ENCODE measurements around the gene RRM2. TPM values are rescaled to one million over a fixed set of nuclear protein-coding genes. Genes with fewer than 3 reads are reported as not detected.

The RRM2 gene
- total RNA-seq, 1 donor from 2014 or later = 28.3 TPM

- Mint-ChIP-seq H3K27me3 (ENCODE audit: unreplicated experiment) (no peaks in the 10 kb centered on the region), H3K9me3 (ENCODE audit: unreplicated experiment) (no peaks in the 10 kb centered on the region), H3K4me1 (ENCODE audit: unreplicated experiment) (peaks cover 1% of the 10 kb centered on the region), H3K4me3 (ENCODE audit: unreplicated experiment) (no peak overlapping the region), H3K36me3 (ENCODE audit: unreplicated experiment) (no peaks in the 10 kb centered on the region), H3K27ac (ENCODE audit: unreplicated experiment) (no peak overlapping the region)
- DNase-seq (ENCODE audit: extremely low spot score, unreplicated experiment) = no peak
- TF ChIP-seq CTCF (IDR thresholded peaks at IDR 0.05) = no peak
Measured at GRCh38 chr2:10132596-10132995, 10.1 kb downstream of the RRM2 start.

GRCh38 chr2:10132996-10133647 lies 10.6 kb downstream of the RRM2 start:
- no peak for DNase-seq (ENCODE audit: extremely low spot score, unreplicated experiment)
- TF ChIP-seq CTCF (IDR thresholded peaks at IDR 0.05) = no peak
- Mint-ChIP-seq H3K27ac (ENCODE audit: unreplicated experiment) (no peak overlapping the region), H3K27me3 (ENCODE audit: unreplicated experiment) (no peaks in the 10 kb centered on the region), H3K4me1 (ENCODE audit: unreplicated experiment) (peaks cover 1% of the 10 kb centered on the region), H3K36me3 (ENCODE audit: unreplicated experiment) (no peaks in the 10 kb centered on the region), H3K9me3 (ENCODE audit: unreplicated experiment) (no peaks in the 10 kb centered on the region), H3K4me3 (ENCODE audit: unreplicated experiment) (no peak overlapping the region)

- no peak overlapping the region for H3K4me3 Mint-ChIP-seq (ENCODE audit: unreplicated experiment)
- DNase-seq (ENCODE audit: extremely low spot score, unreplicated experiment) = no peak
- no peak for TF ChIP-seq CTCF (IDR thresholded peaks at IDR 0.05)
- peaks cover 1% of the 10 kb centered on the region for H3K4me1 Mint-ChIP-seq (ENCODE audit: unreplicated experiment)
- no peaks in the 10 kb centered on the region for H3K36me3 Mint-ChIP-seq (ENCODE audit: unreplicated experiment)
- no peak overlapping the region for H3K27ac Mint-ChIP-seq (ENCODE audit: unreplicated experiment)
- no peaks in the 10 kb centered on the region for H3K27me3 Mint-ChIP-seq (ENCODE audit: unreplicated experiment)
- no peaks in the 10 kb centered on the region for H3K9me3 Mint-ChIP-seq (ENCODE audit: unreplicated experiment)
Measured at GRCh38 chr2:10135296-10136089, 13.0 kb downstream of the RRM2 start.

GRCh38 chr2:10136101-10136934 lies 13.8 kb downstream of the RRM2 start:
- H3K27me3 Mint-ChIP-seq (ENCODE audit: unreplicated experiment) = no peaks in the 10 kb centered on the region
- H3K27ac Mint-ChIP-seq (ENCODE audit: unreplicated experiment) = no peak overlapping the region
- TF ChIP-seq CTCF (IDR thresholded peaks at IDR 0.05) = no peak
- DNase-seq (ENCODE audit: extremely low spot score, unreplicated experiment) = no peak
- peaks cover 1% of the 10 kb centered on the region for H3K4me1 Mint-ChIP-seq (ENCODE audit: unreplicated experiment)
- H3K4me3 Mint-ChIP-seq (ENCODE audit: unreplicated experiment) = no peak overlapping the region
- H3K9me3 Mint-ChIP-seq (ENCODE audit: unreplicated experiment) = no peaks in the 10 kb centered on the region
- H3K36me3 Mint-ChIP-seq (ENCODE audit: unreplicated experiment) = no peaks in the 10 kb centered on the region

Data from osteocyte (in vitro differentiated cells).